K562 (cell line): ENCODE measurements around the gene MPC1.

Source experiments
- CBX5 ChIP-seq: IDR thresholded peaks from 2 replicates; pipeline ENCODE4 v1.6.1; 2014; ENCODE audit warnings: low read depth, borderline replicate concordance
- CREM ChIP-seq: IDR thresholded peaks from 2 replicates; pipeline ENCODE4 v1.6.1; 2014; ENCODE audit warnings: antibody characterized with exemption, low read depth
- CSDE1 ChIP-seq, 2 experiments: fragments of 450-650 bp; IDR thresholded peaks; 2 replicates each; pipeline ENCODE4 v1.6.1; 2016; ENCODE audit warnings: mild to moderate bottlenecking in 1 of 2
- CTCF ChIP-seq, 3 experiments: IDR thresholded peaks in 2 of 3; conservative IDR thresholded peaks in 1 of 3; 2 replicates each; pipeline ENCODE4 v1.5.1; 2011 to 2012; ENCODE audit warnings: low read length in 3 of 3, mild to moderate bottlenecking in 3 of 3, control low read depth in 2 of 3, improper control_type of control experiment in 1 of 3, inconsistent platforms in 1 of 3, low read depth in 1 of 3, mixed read lengths in 1 of 3, moderate library complexity in 1 of 3; ENCODE audit not compliant: insufficient read depth in 2 of 3
- ELF1 ChIP-seq: fragments of 200-800 bp; sonication (Bioruptor generic); IDR thresholded peaks from 2 replicates; pipeline ENCODE4 v1.6.1; 2016; ENCODE audit warnings: missing genetic modification characterization, missing compliant biosample characterization
- EP300 ChIP-seq: IDR thresholded peaks from 2 replicates; pipeline ENCODE4 v1.6.1; 2012; ENCODE audit warnings: low read length, improper control_type of control experiment
- HOXB6 ChIP-seq: fragments of 250-450 bp; sonication (Bioruptor Pico); IDR thresholded peaks from 2 replicates; pipeline ENCODE4 v1.5.1; 2022; ENCODE audit warnings: mild to moderate bottlenecking, borderline replicate concordance
- RFX5 ChIP-seq: IDR thresholded peaks from 2 replicates; pipeline ENCODE4 v1.6.1; 2011; ENCODE audit warnings: low read depth, mild to moderate bottlenecking, improper control_type of control experiment, low read length
- RUNX1 ChIP-seq: sonication (generic); IDR thresholded peaks from 2 replicates; pipeline ENCODE4 v1.6.1; 2016; ENCODE audit warnings: antibody characterized with exemption, low read depth
- ZNF12 ChIP-seq: sonication (generic); formaldehyde crosslinking; IDR thresholded peaks from 2 replicates; pipeline ENCODE4 v1.4.0; 2020; ENCODE audit warnings: mild to moderate bottlenecking, missing genetic modification reagents
- ZNF184 ChIP-seq: sonication (generic); formaldehyde crosslinking; IDR thresholded peaks from 2 replicates; pipeline ENCODE4 v1.5.0; 2020; ENCODE audit warnings: missing genetic modification reagents
- ZNF324 ChIP-seq: fragments of 250-450 bp; sonication (Bioruptor Pico); IDR thresholded peaks from 2 replicates; pipeline ENCODE4 v1.4.0; 2020; ENCODE audit warnings: mild to moderate bottlenecking

- TF ChIP-seq EP300, result no peak
- no peak for TF ChIP-seq ZNF324
- no peak for TF ChIP-seq RFX5
- no peak for TF ChIP-seq CREM
- TF ChIP-seq ZNF184 (CRISPR knock-in tag), result no peak
- no peak for TF ChIP-seq RUNX1
- TF ChIP-seq CTCF (IDR thresholded peaks at IDR 0.05 in 2 of 3, conservative IDR thresholded peaks at IDR 0.05 in 1 of 3; ENCODE audit: insufficient read depth in 2 of 3, low read depth in 1 of 3, low read length in 3 of 3), result no peak
- no peak for TF ChIP-seq ELF1 (tag)
- no peak for TF ChIP-seq HOXB6 (CRISPR knock-in tag)
- no peak for TF ChIP-seq CBX5
- TF ChIP-seq CSDE1 (IDR thresholded peaks at IDR 0.05), result no peak
- TF ChIP-seq ZNF12 (CRISPR knock-in tag), result no peak
These were observed 39.6 kb downstream of the MPC1 start for GRCh38 chr6:166343150-166343487.
